ENCODE results near the gene ITGB4. TPM values are rescaled to one million over a fixed set of nuclear protein-coding genes. Genes with fewer than 3 reads are reported as not detected.

Gene ITGB4
- total RNA-seq, 4 donors from 2014 or later = 371 to 689 (median 435) TPM

DNA sequence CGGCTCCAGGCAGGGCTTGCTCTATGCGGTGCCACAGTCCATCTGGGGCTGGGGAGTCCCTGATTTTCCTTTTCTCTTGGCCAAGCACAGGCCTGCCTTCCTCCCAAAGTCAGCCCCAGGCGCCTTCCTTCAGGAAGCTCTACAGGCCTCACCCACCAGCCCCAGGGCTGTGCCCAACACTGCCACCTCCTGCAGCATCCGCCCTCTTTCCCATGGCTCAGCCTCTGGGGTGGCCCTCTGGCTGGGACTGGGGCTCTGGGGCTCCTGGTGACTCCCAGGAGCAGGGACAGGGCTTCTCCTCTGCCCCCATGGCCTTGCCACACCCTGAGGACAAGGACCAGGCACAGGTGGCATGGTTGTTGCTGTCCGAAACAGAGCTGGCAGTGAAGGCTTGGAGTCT, 817 bp downstream of the ITGB4 start:
- no peak for TF ChIP-seq POLR2A (IDR thresholded peaks at IDR 0.05)
- TF ChIP-seq, protein P1, sequence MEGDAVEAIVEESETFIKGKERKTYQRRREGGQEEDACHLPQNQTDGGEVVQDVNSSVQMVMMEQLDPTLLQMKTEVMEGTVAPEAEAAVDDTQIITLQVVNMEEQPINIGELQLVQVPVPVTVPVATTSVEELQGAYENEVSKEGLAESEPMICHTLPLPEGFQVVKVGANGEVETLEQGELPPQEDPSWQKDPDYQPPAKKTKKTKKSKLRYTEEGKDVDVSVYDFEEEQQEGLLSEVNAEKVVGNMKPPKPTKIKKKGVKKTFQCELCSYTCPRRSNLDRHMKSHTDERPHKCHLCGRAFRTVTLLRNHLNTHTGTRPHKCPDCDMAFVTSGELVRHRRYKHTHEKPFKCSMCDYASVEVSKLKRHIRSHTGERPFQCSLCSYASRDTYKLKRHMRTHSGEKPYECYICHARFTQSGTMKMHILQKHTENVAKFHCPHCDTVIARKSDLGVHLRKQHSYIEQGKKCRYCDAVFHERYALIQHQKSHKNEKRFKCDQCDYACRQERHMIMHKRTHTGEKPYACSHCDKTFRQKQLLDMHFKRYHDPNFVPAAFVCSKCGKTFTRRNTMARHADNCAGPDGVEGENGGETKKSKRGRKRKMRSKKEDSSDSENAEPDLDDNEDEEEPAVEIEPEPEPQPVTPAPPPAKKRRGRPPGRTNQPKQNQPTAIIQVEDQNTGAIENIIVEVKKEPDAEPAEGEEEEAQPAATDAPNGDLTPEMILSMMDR (IDR thresholded peaks at IDR 0.05) = no peak
- WGBS, 2 donors = 34 to 38% methylated on average over 5 of the region's 5 CpGs
- DNase-seq (ENCODE audit: low spot score in 2 of 2) = no peak
- H3K4me3 ChIP-seq (ENCODE audit: low read depth, poor library complexity, severe bottlenecking) = peak overlapping the region; percentile 51
- intact Hi-C loops (cut with DNase I; ENCODE audit: low total_unique reads) = no loop called here

DNA sequence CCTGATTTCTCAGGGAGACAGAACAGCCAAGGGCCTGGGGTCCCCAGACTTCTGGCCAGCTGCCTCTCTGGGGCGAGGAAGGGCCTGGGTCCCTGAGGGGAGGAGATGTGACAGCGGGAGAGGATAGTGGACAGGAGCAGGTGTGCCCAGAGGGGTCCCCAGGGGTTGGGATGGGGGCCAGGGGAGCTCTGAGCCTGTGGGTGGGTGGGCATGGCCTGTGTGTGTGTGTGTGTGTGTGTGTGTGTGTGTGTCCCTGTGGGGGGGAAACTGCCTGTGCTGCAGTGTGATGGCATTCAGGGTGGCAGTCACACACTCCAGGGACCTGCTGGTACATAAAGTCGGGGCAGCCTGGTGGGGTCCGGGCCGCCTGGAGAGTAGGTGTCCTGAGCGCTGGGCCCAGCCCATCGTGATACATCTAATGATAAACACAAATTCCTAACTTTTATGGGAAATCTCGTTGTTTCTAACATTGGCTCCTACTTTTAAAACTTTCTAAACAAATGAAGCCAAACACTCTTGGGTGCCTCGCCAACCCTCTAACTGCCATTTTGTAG, 1.4 kb downstream of the ITGB4 start:
- H3K4me3 ChIP-seq (ENCODE audit: low read depth, poor library complexity, severe bottlenecking) = peak overlapping the region; percentile 51
- no peak for DNase-seq (ENCODE audit: low spot score in 2 of 2)
- no peak for TF ChIP-seq POLR2A (IDR thresholded peaks at IDR 0.05)
- TF ChIP-seq, protein P1 (IDR thresholded peaks at IDR 0.05) = no peak
- intact Hi-C loops (cut with DNase I; ENCODE audit: low total_unique reads) = no loop called here
- WGBS, 2 donors = 59 to 63% methylated on average over 9 of the region's 9 CpGs

DNA sequence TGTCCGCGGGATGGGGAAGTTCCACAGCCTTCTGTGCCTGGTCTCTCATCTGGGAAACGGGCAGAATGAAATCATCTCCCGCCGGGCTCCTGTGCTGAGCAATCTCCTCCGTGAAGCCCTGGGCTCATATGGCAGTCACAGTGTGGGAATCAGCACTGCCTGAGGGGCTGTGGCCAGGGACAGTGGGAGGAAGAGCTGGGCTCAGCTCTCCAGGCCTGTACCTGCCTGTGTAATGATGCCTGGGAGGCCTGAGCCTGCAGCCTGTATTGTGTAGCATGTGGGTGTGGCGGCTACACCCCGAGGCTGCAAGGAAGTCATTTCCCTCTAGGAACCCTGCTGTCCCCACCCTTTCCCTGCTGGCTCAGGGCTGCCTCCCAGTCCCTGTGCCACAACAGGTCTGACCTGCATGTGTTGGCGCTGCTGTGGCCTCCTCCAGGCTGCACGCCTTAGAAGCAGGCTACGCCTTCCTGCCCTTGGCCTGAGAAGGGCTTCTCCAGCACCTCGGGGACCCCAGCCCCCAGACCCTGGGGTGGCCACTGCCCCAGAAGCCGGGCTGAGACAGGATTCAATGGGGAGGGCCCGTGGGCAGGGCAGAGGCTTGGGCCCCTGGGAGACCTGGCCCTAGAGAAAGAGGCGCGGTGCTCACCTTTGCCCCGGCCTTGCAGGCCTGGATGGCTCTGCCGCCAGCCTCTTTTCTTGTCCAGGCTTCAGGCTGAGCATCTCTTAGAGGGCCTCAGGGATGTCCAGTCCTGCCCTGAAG, 2.1 kb downstream of the ITGB4 start:
- intact Hi-C loops (cut with DNase I; ENCODE audit: low total_unique reads) = no loop called here
- WGBS, 2 donors = 30 to 49% methylated on average over 11 to 17 of the region's 18 CpGs
- TF ChIP-seq, protein P1 (IDR thresholded peaks at IDR 0.05) = no peak
- no peak for TF ChIP-seq POLR2A (IDR thresholded peaks at IDR 0.05)
- peak overlapping the region; percentile 4 for H3K4me3 ChIP-seq (ENCODE audit: low read depth, poor library complexity, severe bottlenecking)
- peak in 1 of 2 donors; percentile 91 for DNase-seq (ENCODE audit: low spot score in 2 of 2)

DNA sequence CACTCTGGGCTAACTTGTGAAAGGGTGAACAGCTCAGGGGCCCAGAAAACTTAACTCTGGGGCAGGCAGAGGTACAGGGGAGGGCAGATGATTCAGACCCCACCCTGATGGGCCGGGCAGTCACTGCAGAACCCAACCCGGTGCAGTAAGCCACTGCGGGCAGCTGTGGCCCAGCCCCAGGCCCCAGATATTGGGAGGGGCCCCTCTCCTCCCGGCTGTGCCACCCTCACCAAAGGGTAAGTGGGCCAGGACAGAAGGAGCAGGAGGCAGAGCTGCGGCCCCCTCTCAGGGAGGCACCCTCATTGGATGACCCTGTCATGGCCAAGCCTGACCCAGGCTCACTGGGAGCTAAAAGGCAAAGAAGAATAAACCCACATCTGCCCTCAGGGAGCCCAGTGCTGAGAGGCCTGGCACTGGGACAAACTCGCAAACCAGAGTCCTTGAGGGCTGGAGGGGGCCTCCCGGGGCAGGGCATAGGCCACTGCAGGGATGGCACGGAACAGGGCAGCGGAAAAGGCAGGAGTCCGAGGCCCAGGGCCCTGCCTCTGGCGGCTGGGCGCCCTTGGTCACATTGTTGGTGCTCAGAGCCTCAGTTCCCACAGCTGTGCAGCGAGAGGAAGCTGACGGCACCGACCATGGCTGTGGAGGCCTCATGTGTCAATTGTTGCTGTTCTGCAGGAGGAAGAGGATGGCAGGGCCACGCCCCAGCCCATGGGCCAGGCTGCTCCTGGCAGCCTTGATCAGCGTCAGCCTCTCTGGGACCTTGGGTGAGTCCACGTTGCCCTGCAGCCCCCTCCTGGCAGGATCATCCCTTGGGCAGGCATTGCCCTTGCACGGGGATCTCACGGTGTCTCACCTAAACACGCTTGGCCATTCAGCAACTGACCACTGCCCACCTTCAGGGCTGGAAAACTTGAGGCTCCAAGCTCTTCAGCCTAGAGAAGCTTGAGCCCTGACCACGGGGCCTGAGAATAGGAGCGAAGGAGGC, 3.1 kb downstream of the ITGB4 start:
- 67 to 76% methylated on average over 16 to 19 of the region's 23 CpGs for WGBS, 2 donors
- no peak overlapping the region for H3K4me3 ChIP-seq (ENCODE audit: low read depth, poor library complexity, severe bottlenecking)
- no peak for DNase-seq (ENCODE audit: low spot score in 2 of 2)
- intact Hi-C loops (cut with DNase I; ENCODE audit: low total_unique reads) = no loop called here
- no peak for TF ChIP-seq POLR2A (IDR thresholded peaks at IDR 0.05)
- TF ChIP-seq, protein P1 (IDR thresholded peaks at IDR 0.05) = no peak

DNA sequence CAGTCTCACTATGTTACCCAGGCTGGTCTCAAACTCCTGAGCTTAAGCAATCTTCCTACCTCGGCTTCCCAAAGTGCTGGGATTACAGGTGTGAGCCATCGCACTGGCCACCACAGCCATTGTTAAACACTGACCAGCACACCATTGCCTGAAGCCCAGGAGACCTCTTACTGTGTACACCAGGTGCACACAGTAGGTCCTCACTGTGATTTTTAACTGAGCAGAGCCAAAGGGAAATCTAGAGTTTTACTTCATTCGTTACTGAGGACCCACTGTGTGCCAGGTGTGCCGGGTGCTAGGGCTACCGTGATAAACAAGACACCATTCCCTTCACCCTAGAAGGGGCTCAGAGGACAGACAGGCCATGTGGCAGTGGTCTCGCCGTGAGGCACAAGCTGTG, 4.2 kb downstream of the ITGB4 start:
- TF ChIP-seq, protein P1 (IDR thresholded peaks at IDR 0.05) = no peak
- no peak for TF ChIP-seq POLR2A (IDR thresholded peaks at IDR 0.05)
- intact Hi-C loops (cut with DNase I; ENCODE audit: low total_unique reads) = no loop called here
- no peak for DNase-seq (ENCODE audit: low spot score in 2 of 2)
- 87 to 89% methylated on average over 7 of the region's 7 CpGs for WGBS, 2 donors
- H3K4me3 ChIP-seq (ENCODE audit: low read depth, poor library complexity, severe bottlenecking) = no peak overlapping the region
